Neutrophil (primary cell): ENCODE results near the gene POLD4.

Experiments
- H3K27ac ChIP-seq: fragments of 200-600 bp; sonication (generic); 2 replicates; pipeline ENCODE4 v1.5.1; 2016; ENCODE audit warnings: mild to moderate bottlenecking, moderate library complexity
- H3K27me3 ChIP-seq: fragments of 200-600 bp; sonication (generic); 2 replicates; pipeline ENCODE4 v1.6.0; 2016; ENCODE audit warnings: mild to moderate bottlenecking
- H3K36me3 ChIP-seq: fragments of 200-600 bp; sonication (generic); 2 replicates; pipeline ENCODE4 v1.5.1; 2017
- H3K4me1 ChIP-seq, 2 experiments: fragments of 200-600 bp in 1 of 2; sonication (generic) in 1 of 2; 1 replicate in 1 of 2; 2 replicates in 1 of 2; pipeline versions ENCODE4 v1.5.1 to v1.6.1; 2013 to 2016; ENCODE audit warnings: low read depth in 1 of 2, low read length in 1 of 2, mild to moderate bottlenecking in 1 of 2, moderate library complexity in 1 of 2; ENCODE audit not compliant: control insufficient read depth in 1 of 2, insufficient read depth in 1 of 2
- H3K4me3 ChIP-seq, 2 experiments: fragments of 200-600 bp in 1 of 2; sonication (generic) in 1 of 2; 1 replicate in 1 of 2; 2 replicates in 1 of 2; pipeline ENCODE4 v1.5.1; 2013 to 2016; ENCODE audit warnings: low read depth in 1 of 2, low read length in 1 of 2, mild to moderate bottlenecking in 1 of 2, moderate library complexity in 1 of 2
- H3K9me3 ChIP-seq: fragments of 200-600 bp; sonication (generic); 2 replicates; pipeline ENCODE4 v1.5.1; 2016
- CTCF ChIP-seq: fragments of 200-600 bp; sonication (generic); IDR thresholded peaks from 2 replicates; pipeline ENCODE4 v1.5.1; 2016; ENCODE audit warnings: antibody characterized with exemption

POLD4 gene

GRCh38 chr11:67307545-67308001 lies 45.8 kb downstream of the POLD4 start:
- no peaks in the 10 kb centered on the region for H3K27me3 ChIP-seq
- H3K4me1 ChIP-seq = peaks cover 43 to 46% of the 10 kb centered on the region in 2 experiments
- TF ChIP-seq CTCF = no peak
- no peak overlapping the region for H3K4me3 ChIP-seq
- H3K36me3 ChIP-seq = peaks cover 60% of the 10 kb centered on the region
- H3K27ac ChIP-seq = peak overlapping the region; percentile 35
- H3K9me3 ChIP-seq = no peaks in the 10 kb centered on the region

GRCh38 chr11:67306769-67307544 lies 46.4 kb downstream of the POLD4 start:
- no peaks in the 10 kb centered on the region for H3K27me3 ChIP-seq
- peaks cover 43 to 46% of the 10 kb centered on the region in 2 experiments for H3K4me1 ChIP-seq
- H3K27ac ChIP-seq = peak overlapping the region; percentile 23
- H3K36me3 ChIP-seq = peaks cover 65% of the 10 kb centered on the region
- H3K4me3 ChIP-seq = no peak overlapping the region
- TF ChIP-seq CTCF = no peak
- H3K9me3 ChIP-seq = no peaks in the 10 kb centered on the region

- peaks cover 65% of the 10 kb centered on the region for H3K36me3 ChIP-seq
- no peaks in the 10 kb centered on the region for H3K27me3 ChIP-seq
- peaks cover 47 to 49% of the 10 kb centered on the region in 2 experiments for H3K4me1 ChIP-seq
- peak overlapping the region; percentile 96 for H3K27ac ChIP-seq
- H3K9me3 ChIP-seq = no peaks in the 10 kb centered on the region
- H3K4me3 ChIP-seq = peak overlapping the region; percentile 75 to 83
- no peak for TF ChIP-seq CTCF
Measured at GRCh38 chr11:67304511-67305113, 48.7 kb downstream of the POLD4 start.

- no peak for TF ChIP-seq CTCF
- peaks cover 47 to 49% of the 10 kb centered on the region in 2 experiments for H3K4me1 ChIP-seq
- no peaks in the 10 kb centered on the region for H3K9me3 ChIP-seq
- no peaks in the 10 kb centered on the region for H3K27me3 ChIP-seq
- peak overlapping the region; percentile 75 to 83 for H3K4me3 ChIP-seq
- peak overlapping the region; percentile 96 for H3K27ac ChIP-seq
- peaks cover 65% of the 10 kb centered on the region for H3K36me3 ChIP-seq
Measured at GRCh38 chr11:67303835-67304411, 49.4 kb downstream of the POLD4 start.

GRCh38 chr11:67303132-67303834 lies 50.1 kb downstream of the POLD4 start, which contains the start of gene SSH3:
Gene SSH3 (plus strand): TSS chr11:67303530. CDS start chr11:67303626, 96 bp downstream.
- peaks cover 47 to 49% of the 10 kb centered on the region in 2 experiments for H3K4me1 ChIP-seq
- TF ChIP-seq CTCF = no peak
- H3K27me3 ChIP-seq = no peaks in the 10 kb centered on the region
- no peaks in the 10 kb centered on the region for H3K9me3 ChIP-seq
- H3K4me3 ChIP-seq = peak within 1 kb of the TSS; percentile 75 to 83
- H3K27ac ChIP-seq = peak within 1 kb of the TSS; percentile 96
- peaks cover 65% of the 10 kb centered on the region for H3K36me3 ChIP-seq
